ENCODE data around the gene SLC27A5. TPM values are rescaled to one million over a fixed set of nuclear protein-coding genes. Genes with fewer than 3 reads are reported as not detected.
A peak's percentile ranks its signal among the peaks of the same experiment; 100 is the strongest.
"Not testable (repeated sequence)": the region's sequence is repeated elsewhere in the genome, so short reads cannot be mapped to it uniquely, and the experiment has no call there.

Gene SLC27A5
- total and polyA plus RNA-seq, 7 experiments from 2014 or later: 5.9 to 26.9 (median 13.5) TPM

DNA sequence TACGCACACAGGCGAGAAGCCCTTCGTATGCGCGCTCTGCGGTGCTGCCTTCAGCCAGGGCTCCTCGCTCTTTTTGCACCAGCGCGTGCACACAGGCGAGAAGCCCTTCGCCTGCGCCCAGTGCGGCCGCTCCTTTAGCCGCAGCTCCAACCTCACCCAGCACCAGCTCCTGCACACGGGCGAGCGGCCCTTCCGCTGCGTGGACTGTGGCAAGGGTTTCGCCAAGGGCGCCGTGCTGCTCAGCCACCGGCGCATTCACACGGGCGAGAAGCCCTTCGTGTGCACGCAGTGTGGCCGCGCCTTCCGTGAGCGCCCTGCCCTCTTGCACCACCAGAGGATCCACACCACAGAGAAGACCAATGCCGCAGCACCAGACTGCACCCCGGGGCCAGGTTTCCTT is 55.7 kb downstream of the SLC27A5 start:
- H3K4me3 Mint-ChIP-seq: no peak overlapping the region
- ChIA-PET CTCF (no interaction called here), POLR2A (no interaction called here)
- H3K36me3 ChIP-seq (ENCODE audit: control insufficient read depth in 2 of 3, insufficient read depth in 3 of 3, low read length in 3 of 3): peaks cover 0 to 27% (median 0%) of the 10 kb centered on the region in 3 experiments
- peaks cover 8 to 16% (median 13%) of the 10 kb centered on the region in 7 donors for H3K4me1 Mint-ChIP-seq
- peaks cover 0 to 1% (median 0%) of the 10 kb centered on the region in 11 donors for H3K9me3 Mint-ChIP-seq
- H3K4me3 ChIP-seq (ENCODE audit: low read length): no peak overlapping the region
- intact Hi-C loops (cut with micrococcal nuclease): no loop called here
- H3K27me3 ChIP-seq (ENCODE audit: control insufficient read depth in 2 of 2, insufficient read depth in 2 of 2, low read length in 2 of 2): no peaks in the 10 kb centered on the region
- H3K27ac ChIP-seq (ENCODE audit: low read depth, low read length): no peak overlapping the region
- peaks cover 0 to 31% (median 18%) of the 10 kb centered on the region in 5 donors for H3K36me3 Mint-ChIP-seq
- peaks cover 0 to 2% (median 0%) of the 10 kb centered on the region in 5 donors for H3K27me3 Mint-ChIP-seq
- no peak for DNase-seq
- no peak overlapping the region for H3K27ac Mint-ChIP-seq
- no peak for ATAC-seq
- peaks cover 0 to under 1% of the 10 kb centered on the region in 2 donors for H3K4me1 ChIP-seq (ENCODE audit: control insufficient read depth in 2 of 2, insufficient read depth in 2 of 2, low read length in 2 of 2)
- no peaks in the 10 kb centered on the region for H3K9me3 ChIP-seq (ENCODE audit: control insufficient read depth in 2 of 3, low read length in 3 of 3)

DNA sequence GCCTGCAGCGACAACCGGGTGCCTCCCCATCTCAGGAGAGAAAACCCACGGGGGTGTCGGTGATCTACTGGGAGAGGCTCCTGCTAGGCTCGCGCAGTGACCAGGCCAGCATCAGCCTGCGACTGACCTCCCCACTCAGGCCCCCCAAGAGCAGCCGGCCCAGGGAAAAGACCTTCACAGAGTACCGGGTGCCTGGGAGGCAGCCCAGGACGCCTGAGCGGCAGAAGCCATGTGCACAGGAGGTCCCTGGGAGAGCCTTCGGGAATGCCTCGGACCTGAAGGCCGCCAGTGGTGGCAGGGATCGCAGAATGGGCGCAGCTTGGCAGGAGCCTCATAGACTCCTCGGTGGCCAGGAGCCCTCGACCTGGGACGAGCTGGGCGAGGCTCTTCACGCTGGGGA is 56.5 kb downstream of the SLC27A5 start:
- Histone ChIP-seq H3K4me1 (ENCODE audit: control insufficient read depth in 2 of 2, insufficient read depth in 2 of 2, low read length in 2 of 2) (peaks cover 0 to 4% of the 10 kb centered on the region in 2 donors), H3K9me3 (ENCODE audit: control insufficient read depth in 2 of 3, low read length in 3 of 3) (no peaks in the 10 kb centered on the region), H3K36me3 (ENCODE audit: control insufficient read depth in 2 of 3, insufficient read depth in 3 of 3, low read length in 3 of 3) (peaks cover 0 to 27% (median 0%) of the 10 kb centered on the region in 3 experiments), H3K27me3 (ENCODE audit: control insufficient read depth in 2 of 2, insufficient read depth in 2 of 2, low read length in 2 of 2) (no peaks in the 10 kb centered on the region), H3K27ac (ENCODE audit: low read depth, low read length) (no peak overlapping the region), H3K4me3 (ENCODE audit: low read length) (no peak overlapping the region)
- peaks cover 0 to 31% (median 18%) of the 10 kb centered on the region in 5 donors for H3K36me3 Mint-ChIP-seq
- peaks cover 0 to 2% (median 0%) of the 10 kb centered on the region in 11 donors for H3K9me3 Mint-ChIP-seq
- H3K27me3 Mint-ChIP-seq: peaks cover 0 to 5% (median 0%) of the 10 kb centered on the region in 5 donors
- peak overlapping the region in 1 of 10 donors; percentile 44 for H3K4me3 Mint-ChIP-seq
- ChIA-PET CTCF (no interaction called here), POLR2A (no interaction called here)
- intact Hi-C loops (cut with micrococcal nuclease): no loop called here
- no peak overlapping the region for H3K27ac Mint-ChIP-seq
- ATAC-seq (no peak), DNase-seq (no peak)
- peaks cover 14 to 23% (median 19%) of the 10 kb centered on the region in 7 donors for H3K4me1 Mint-ChIP-seq

- CTCF ChIA-PET: interaction anchor here (0.6 to 1.0 kb wide), 2 partner anchors 12 to 68 kb away, joined by 3 read pairs; no protein-coding TSS in a partner anchor
Measured at GRCh38 chr19:58453743-58454142, 58.0 kb downstream of the SLC27A5 start.

GRCh38 chr19:58451358-58452101 is 60.3 kb downstream of the SLC27A5 start, which contains the start of gene ZNF324B:
Gene ZNF324B, plus strand, starts transcription at chr19:58451622. Its CDS starts 2,080 bp downstream, at chr19:58453702.
- ChIA-PET POLR2A (interaction anchor here (0.6 to 1.2 kb wide), 8 partner anchors 9 to 601 kb away, joined by 3 to 5 read pairs (median 3); partner anchors contain the start of genes ZNF132, ZNF274 and ZNF584), CTCF (interaction anchor here (0.6 kb wide), 1 partner anchor 14 kb away, joined by 3 read pairs; no protein-coding TSS in a partner anchor)
- Mint-ChIP-seq H3K27ac (peak within 1 kb of the TSS in 8 of 9 donors; percentile 2 to 90 (median 71)), H3K4me1 (peaks cover 12 to 23% (median 19%) of the 10 kb centered on the region in 7 donors), H3K27me3 (peaks cover 8 to 26% (median 17%) of the 10 kb centered on the region in 5 donors), H3K4me3 (peak within 1 kb of the TSS; percentile 85 to 98 (median 88)), H3K9me3 (peaks cover 0 to 19% (median 8%) of the 10 kb centered on the region in 11 donors), H3K36me3 (peaks cover 0 to 17% (median 12%) of the 10 kb centered on the region in 5 donors)
- Histone ChIP-seq H3K9me3 (ENCODE audit: control insufficient read depth in 2 of 3, low read length in 3 of 3) (peaks cover 0 to 7% (median 0%) of the 10 kb centered on the region in 3 experiments), H3K4me1 (ENCODE audit: control insufficient read depth in 2 of 2, insufficient read depth in 2 of 2, low read length in 2 of 2) (peaks cover 0 to 4% of the 10 kb centered on the region in 2 donors), H3K27ac (ENCODE audit: low read depth, low read length) (peak within 1 kb of the TSS; percentile 81), H3K36me3 (ENCODE audit: control insufficient read depth in 2 of 3, insufficient read depth in 3 of 3, low read length in 3 of 3) (peaks cover 0 to 20% (median 0%) of the 10 kb centered on the region in 3 experiments), H3K4me3 (ENCODE audit: low read length) (peak within 1 kb of the TSS; percentile 63), H3K27me3 (ENCODE audit: control insufficient read depth in 2 of 2, insufficient read depth in 2 of 2, low read length in 2 of 2) (no peaks in the 10 kb centered on the region)
- ATAC-seq (peak; percentile 99), DNase-seq (peak; percentile 90 to 97 (median 94))
- intact Hi-C loops (cut with micrococcal nuclease): loop anchor here (1.0 to 5.0 kb wide), 18 partner anchors 11 to 1209 kb away; partner anchors contain the start of genes ZNF132 (in 2 of the 2), ZNF446 (in 2 of the 2), ZNF584 (in 2 of the 2) and ZNF837 (in 2 of the 2)

More at GRCh38 chr19:58453743-58454142, 58.0 kb downstream of the SLC27A5 start:
- Histone ChIP-seq H3K9me3 (ENCODE audit: control insufficient read depth in 2 of 3, low read length in 3 of 3) (peaks cover 0 to 6% (median 0%) of the 10 kb centered on the region in 3 experiments), H3K27me3 (ENCODE audit: control insufficient read depth in 2 of 2, insufficient read depth in 2 of 2, low read length in 2 of 2) (no peaks in the 10 kb centered on the region), H3K36me3 (ENCODE audit: control insufficient read depth in 2 of 3, insufficient read depth in 3 of 3, low read length in 3 of 3) (peaks cover 0 to 27% (median 0%) of the 10 kb centered on the region in 3 experiments), H3K27ac (ENCODE audit: low read depth, low read length) (no peak overlapping the region), H3K4me3 (ENCODE audit: low read length) (no peak overlapping the region), H3K4me1 (ENCODE audit: control insufficient read depth in 2 of 2, insufficient read depth in 2 of 2, low read length in 2 of 2) (peaks cover 0 to 4% of the 10 kb centered on the region in 2 donors)
- Mint-ChIP-seq H3K9me3 (peaks cover 0 to 8% (median 3%) of the 10 kb centered on the region in 11 donors), H3K27ac (no peak overlapping the region), H3K4me1 (peaks cover 12 to 23% (median 19%) of the 10 kb centered on the region in 7 donors), H3K36me3 (peaks cover 0 to 28% (median 15%) of the 10 kb centered on the region in 5 donors), H3K27me3 (peaks cover 0 to 9% (median 5%) of the 10 kb centered on the region in 5 donors), H3K4me3 (peak overlapping the region in 5 of 10 donors; percentile 19 to 78 (median 27))
- intact Hi-C loops (cut with micrococcal nuclease): loop anchor here (5.0 kb wide), 2 partner anchors 1171 to 1211 kb away; partner anchors contain the start of genes ZNF460 (in 1 of the 2) and ZNF805 (in 1 of the 2)
- POLR2A ChIA-PET: interaction anchor here (0.9 to 1.5 kb wide), 3 partner anchors 14 to 109 kb away, joined by 3 read pairs; partner anchors contain the start of gene ZNF132
- ATAC-seq (no peak), DNase-seq (no peak)

GRCh38 chr19:58450856-58451357 is 60.9 kb downstream of the SLC27A5 start:
- ChIA-PET CTCF (no interaction called here), POLR2A (interaction anchor here (0.6 to 1.2 kb wide), 7 partner anchors 8 to 601 kb away, joined by 3 to 5 read pairs (median 3); partner anchors contain the start of genes ZNF132, ZNF274 and ZNF584)
- Mint-ChIP-seq H3K9me3 (peaks cover 0 to 19% (median 8%) of the 10 kb centered on the region in 11 donors), H3K4me1 (peaks cover 12 to 23% (median 19%) of the 10 kb centered on the region in 7 donors), H3K27ac (peak overlapping the region in 8 of 9 donors; percentile 2 to 90 (median 71)), H3K27me3 (peaks cover 8 to 26% (median 17%) of the 10 kb centered on the region in 5 donors), H3K36me3 (peaks cover 0 to 14% (median 12%) of the 10 kb centered on the region in 5 donors), H3K4me3 (peak overlapping the region; percentile 85 to 98 (median 88))
- no peaks in the 10 kb centered on the region for H3K27me3 ChIP-seq (ENCODE audit: control insufficient read depth in 2 of 2, insufficient read depth in 2 of 2, low read length in 2 of 2)
- intact Hi-C loops (cut with micrococcal nuclease): loop anchor here (1.0 to 5.0 kb wide), 18 partner anchors 11 to 1209 kb away; partner anchors contain the start of genes ZNF132 (in 2 of the 2), ZNF446 (in 2 of the 2), ZNF584 (in 2 of the 2) and ZNF837 (in 2 of the 2)
- no peak for DNase-seq
- H3K36me3 ChIP-seq (ENCODE audit: control insufficient read depth in 2 of 3, insufficient read depth in 3 of 3, low read length in 3 of 3): peaks cover 0 to 14% (median 0%) of the 10 kb centered on the region in 3 experiments
- ATAC-seq: peak; percentile 13
- no peak overlapping the region for H3K27ac ChIP-seq (ENCODE audit: low read depth, low read length)
- peak overlapping the region; percentile 63 for H3K4me3 ChIP-seq (ENCODE audit: low read length)
- peaks cover 0 to 7% (median 0%) of the 10 kb centered on the region in 3 experiments for H3K9me3 ChIP-seq (ENCODE audit: control insufficient read depth in 2 of 3, low read length in 3 of 3)
- peaks cover 0 to 4% of the 10 kb centered on the region in 2 donors for H3K4me1 ChIP-seq (ENCODE audit: control insufficient read depth in 2 of 2, insufficient read depth in 2 of 2, low read length in 2 of 2)

- H3K27ac ChIP-seq (ENCODE audit: low read depth, low read length); H3K4me1 ChIP-seq (ENCODE audit: control insufficient read depth in 2 of 2, insufficient read depth in 2 of 2, low read length in 2 of 2); CTCF ChIA-PET; H3K36me3 ChIP-seq (ENCODE audit: control insufficient read depth in 2 of 3, insufficient read depth in 3 of 3, low read length in 3 of 3); DNase-seq; H3K27me3 ChIP-seq (ENCODE audit: control insufficient read depth in 2 of 2, insufficient read depth in 2 of 2, low read length in 2 of 2); H3K9me3 ChIP-seq (ENCODE audit: control insufficient read depth in 2 of 3, low read length in 3 of 3); ATAC-seq; H3K4me3 Mint-ChIP-seq; POLR2A ChIA-PET; H3K27ac Mint-ChIP-seq; H3K4me3 ChIP-seq (ENCODE audit: low read length): not testable (repeated sequence)
- intact Hi-C loops (cut with micrococcal nuclease): loop anchor here (2.0 to 5.0 kb wide), 3 partner anchors 49 to 1208 kb away; partner anchors contain the start of genes ZNF460 (in 1 of the 2) and ZNF805 (in 1 of the 2)
- H3K36me3 Mint-ChIP-seq: peaks cover 0 to 14% (median 10%) of the 10 kb centered on the region in 5 donors
- H3K4me1 Mint-ChIP-seq: peaks cover 12 to 23% (median 19%) of the 10 kb centered on the region in 7 donors
- H3K27me3 Mint-ChIP-seq: peaks cover 8 to 26% (median 17%) of the 10 kb centered on the region in 5 donors
- peaks cover 0 to 19% (median 8%) of the 10 kb centered on the region in 11 donors for H3K9me3 Mint-ChIP-seq
Measured at GRCh38 chr19:58449980-58450379, 61.8 kb downstream of the SLC27A5 start.

All from naive thymus-derived CD4-positive, alpha-beta T cell (primary cell).